ENCODE measurements around the gene WAPL. TPM values are rescaled to one million over a fixed set of nuclear protein-coding genes. Genes with fewer than 3 reads are reported as not detected.

WAPL gene
- polyA plus RNA-seq, 4 donors: 37.6 to 54.2 (median 48.3) TPM

DNA sequence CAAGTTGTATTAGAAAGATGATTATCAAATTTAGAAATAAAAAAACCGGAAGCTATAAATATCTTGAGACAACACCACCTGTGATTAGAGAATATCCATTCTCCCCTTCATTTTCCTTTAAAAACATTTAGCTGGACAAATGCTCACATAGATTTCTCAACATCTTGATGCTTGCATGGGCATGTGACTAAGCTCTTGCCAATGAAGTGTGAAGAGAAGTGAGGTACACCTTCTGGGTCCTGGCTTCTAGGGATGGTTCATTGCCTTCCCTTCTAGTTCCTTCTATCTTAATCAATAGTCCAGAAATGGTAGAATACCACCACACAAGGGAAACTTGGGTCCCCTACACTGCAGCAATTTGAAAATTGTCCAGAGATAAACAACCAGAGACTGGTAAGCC lies 41.0 kb downstream of the WAPL start:
- DNase-seq (ENCODE audit: low read depth in 4 of 4, low spot score in 3 of 4): no peak

DNA sequence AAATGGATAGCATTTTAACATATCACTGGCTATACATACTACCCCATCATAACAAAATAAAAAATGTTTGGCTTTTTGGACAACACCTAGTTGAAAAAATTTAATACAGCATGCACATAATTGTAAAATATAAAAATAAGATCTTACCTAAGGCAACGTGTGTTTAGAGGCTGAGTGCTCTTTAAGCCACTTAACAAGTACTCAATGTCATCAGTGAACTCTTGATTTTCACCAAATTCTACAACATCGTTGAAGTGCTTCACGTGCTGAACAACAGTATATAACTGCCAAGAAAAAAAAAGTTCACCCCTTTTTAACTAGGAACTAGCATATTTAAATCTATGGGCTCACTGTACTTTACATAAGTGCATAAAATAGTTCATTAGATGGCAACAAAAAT lies 49.5 kb downstream of the WAPL start:
- DNase-seq (ENCODE audit: low read depth in 4 of 4, low spot score in 3 of 4): no peak

DNA sequence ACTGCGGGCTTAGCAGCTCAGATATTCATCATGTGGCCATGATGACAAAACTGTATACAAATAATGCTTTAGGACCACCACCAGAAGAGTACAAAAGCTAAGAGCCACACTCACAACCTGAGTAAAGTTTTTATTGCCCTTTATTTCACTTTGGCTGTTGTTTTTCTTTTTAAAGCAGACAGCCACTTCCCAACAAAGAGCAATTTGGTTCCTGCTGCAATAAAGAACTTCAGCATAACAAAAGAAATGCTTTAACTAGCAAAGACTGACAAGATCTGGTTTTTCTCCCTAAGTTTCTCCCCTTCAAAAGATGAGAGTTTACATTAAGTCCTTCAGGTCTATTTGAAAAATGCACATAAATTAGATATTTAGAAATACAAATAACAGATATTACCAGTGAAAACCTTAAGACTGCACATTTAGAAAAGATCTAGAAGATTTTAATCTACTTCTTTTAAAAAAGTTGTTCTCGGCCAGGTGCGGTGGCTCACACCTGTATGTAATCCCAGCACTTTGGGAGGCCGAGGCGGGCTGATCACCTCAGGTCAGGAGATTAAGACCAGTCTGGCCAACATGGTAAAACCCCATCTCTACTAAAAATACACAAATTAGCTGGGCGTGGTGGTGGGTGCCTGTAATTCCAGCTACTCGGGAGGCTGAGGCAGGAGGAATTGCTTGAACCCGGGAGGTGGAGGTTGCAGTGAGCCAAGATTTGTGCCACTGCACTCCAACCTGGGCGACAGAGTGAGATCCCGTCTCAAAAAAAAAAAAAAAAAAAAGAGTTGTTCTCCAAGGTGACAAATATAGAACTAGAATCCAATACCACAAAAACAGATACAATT lies 59.4 kb downstream of the WAPL start:
- DNase-seq (ENCODE audit: low read depth in 4 of 4, low spot score in 3 of 4): no peak

DNA sequence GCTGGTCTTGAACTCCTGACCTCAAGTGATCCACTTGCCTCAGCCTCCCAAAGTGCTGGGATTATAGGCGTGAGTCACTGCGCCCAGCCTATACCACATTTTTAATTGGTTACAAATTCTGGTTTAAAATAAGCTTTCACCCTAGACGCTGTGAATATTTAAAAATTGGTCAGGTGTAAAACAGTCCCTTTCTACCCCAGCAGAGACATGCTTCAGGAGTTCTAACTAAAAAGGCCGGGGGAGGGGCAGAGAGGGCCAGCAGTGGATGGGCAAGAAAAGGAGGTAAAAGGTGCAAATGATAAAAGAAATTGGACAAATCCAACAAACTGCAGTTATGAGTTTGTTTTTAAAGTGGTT lies 70.0 kb downstream of the WAPL start:
- DNase-seq (ENCODE audit: low read depth in 4 of 4, low spot score in 3 of 4): no peak

DNA sequence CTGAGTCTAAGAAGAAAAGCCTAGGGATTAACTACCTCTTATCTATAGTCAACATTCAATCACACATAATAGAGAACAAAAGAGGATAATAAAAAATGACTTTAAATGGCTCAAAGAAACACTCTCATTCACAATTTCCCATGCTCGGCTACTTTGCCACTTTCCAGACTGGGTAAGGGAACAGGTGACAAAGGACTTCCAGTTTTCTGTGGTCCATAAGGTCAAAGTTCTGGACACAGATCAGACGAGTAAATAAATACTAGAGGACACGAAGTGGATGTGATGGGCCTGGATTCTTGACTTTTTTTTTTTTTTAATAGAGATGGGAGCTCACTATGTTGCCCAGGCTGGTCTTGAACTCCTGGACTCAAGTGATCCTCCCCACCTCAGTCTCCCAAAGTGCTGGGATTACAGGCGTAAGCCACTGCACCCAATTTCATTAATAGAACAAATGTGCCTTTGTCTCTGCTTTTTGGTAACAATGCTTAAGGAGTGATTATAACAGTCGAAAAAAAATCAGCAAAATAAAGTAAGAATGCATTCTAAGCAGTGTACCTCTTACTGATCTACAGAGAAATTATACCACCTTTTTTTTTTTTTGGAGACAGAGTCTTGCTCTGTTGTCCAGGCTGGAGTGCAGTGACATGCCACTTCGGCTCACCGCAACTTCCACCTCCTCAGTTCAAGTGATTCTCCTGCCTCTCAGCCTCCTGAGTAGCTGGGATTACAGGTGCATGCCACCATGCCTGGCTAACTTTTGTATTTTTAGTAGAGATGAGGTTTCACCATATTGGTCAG lies 70.6 kb downstream of the WAPL start:
- no peak for DNase-seq (ENCODE audit: low read depth in 4 of 4, low spot score in 3 of 4)

DNA sequence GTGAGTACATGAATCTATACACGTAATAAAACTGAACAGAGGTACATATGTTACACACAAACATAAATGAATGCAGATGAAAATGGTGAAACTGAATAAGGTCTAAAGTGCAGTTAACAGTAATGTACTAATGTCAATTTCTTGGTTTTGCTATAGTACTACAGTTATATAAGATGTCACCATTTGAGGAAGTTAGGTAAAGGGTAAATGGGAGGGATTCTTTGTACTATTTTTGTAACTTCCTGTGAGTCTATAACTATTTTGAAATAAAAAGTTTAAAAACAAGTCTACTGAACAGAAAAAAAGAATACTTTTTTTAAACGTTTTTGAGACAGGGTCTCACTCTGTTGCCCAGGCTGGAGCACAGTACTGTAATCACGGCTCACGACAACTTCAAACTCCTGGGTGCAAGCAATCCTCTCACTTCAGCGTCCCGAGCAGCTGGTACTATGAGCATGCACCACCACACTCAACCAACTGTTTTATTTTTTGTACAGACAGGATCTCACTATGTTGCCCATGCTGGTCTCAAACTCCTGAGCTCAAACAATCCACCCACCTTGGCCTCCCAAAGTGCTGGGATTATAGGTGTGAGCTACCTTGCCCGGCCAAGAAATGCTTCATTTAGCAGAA lies 71.5 kb downstream of the WAPL start:
- no peak for DNase-seq (ENCODE audit: low read depth in 4 of 4, low spot score in 3 of 4)

DNA sequence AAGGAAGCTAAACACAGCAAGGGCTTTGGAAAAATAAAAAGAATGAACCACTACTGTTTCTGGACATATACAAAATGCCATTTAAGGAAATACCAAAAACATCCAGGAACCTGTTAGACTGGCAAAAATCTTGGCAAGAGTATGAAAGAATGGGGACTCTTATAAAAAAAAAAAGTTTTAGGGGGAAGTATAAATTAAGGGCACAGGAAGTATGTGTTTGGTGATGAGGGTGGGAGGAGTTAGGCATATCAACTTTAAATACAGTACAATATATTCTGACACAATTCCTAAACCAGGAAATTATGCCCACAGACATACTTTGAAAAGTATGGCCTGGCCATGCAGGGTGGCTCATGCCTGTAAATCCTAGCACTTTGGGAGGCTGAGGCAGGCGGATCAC lies 74.2 kb downstream of the WAPL start:
- no peak for DNase-seq (ENCODE audit: low read depth in 4 of 4, low spot score in 3 of 4)

DNA sequence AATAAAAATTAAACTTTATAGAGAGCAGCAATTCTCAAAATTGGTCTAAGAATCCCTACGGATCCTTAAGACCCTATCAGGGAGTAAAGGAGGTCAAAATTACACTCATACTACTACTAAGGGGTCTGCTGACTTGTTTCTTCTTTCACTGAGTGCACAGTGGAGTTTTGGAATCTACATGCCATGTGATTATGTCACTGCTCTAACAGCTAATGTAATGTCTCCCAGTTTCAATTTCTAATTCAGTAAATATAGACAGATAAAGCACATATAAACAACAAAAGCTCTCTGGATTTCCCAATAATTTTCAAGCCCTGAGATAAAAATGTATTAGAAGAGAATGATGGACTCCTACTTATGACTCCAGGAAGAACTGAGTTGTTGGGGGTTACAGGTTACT lies 74.6 kb downstream of the WAPL start:
- no peak for DNase-seq (ENCODE audit: low read depth in 4 of 4, low spot score in 3 of 4)

DNA sequence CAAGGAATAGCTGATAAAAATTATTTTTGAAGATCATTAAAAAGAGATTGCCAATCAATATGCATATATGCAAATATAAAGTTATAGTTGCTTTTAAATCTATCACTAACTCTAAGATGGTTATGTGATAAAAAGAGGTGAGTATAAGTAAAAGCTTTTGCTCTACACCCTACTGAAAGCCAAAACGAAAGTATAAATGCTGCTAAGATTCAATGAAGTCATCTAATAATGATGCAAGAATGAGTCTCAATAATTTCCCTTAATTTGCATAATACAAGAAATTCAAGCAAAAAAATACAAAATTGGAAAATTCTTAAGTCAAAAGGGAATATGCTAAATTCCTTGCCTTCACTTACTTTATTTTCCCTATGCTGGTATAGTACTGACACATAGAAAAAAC lies 75.2 kb downstream of the WAPL start:
- no peak for DNase-seq (ENCODE audit: low read depth in 4 of 4, low spot score in 3 of 4)

DNA sequence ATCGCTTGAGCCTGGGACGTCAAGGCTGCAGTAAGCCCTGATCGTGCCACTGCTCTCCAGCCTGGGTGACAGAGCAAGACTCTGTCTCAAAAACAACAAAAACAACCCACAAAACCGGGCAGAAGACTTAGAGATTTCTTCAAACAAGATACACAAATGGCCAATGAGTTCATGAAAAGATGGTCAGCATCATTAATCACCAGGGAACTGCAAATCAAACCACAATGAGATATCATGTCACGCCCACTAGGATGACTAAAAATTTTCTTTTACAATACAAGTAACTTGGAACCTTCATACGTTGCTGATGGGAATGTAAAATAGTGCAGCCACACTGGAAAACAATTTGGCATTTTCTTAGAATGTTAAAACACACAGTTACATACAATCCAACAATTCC lies 77.7 kb downstream of the WAPL start:
- no peak for DNase-seq (ENCODE audit: low read depth in 4 of 4, low spot score in 3 of 4)

DNA sequence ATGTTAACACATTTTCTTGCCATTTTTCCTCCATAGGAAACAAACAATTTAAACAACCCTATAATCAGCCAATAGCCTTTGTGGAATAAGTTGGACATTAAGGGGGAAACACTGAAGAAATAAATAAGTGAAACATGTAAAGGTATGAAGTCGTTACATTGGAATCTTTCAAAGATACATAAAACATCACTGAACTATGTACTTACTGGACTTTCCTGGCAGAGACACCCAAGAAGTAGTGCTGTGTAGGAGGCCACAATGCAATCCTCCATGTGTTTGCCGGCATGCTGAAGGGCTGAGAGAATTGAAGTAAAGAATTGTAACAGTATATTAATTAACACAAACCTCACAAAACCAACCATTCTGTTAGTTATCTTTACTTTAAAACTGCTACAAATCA lies 78.5 kb downstream of the WAPL start:
- DNase-seq (ENCODE audit: low read depth in 4 of 4, low spot score in 3 of 4): no peak

DNA sequence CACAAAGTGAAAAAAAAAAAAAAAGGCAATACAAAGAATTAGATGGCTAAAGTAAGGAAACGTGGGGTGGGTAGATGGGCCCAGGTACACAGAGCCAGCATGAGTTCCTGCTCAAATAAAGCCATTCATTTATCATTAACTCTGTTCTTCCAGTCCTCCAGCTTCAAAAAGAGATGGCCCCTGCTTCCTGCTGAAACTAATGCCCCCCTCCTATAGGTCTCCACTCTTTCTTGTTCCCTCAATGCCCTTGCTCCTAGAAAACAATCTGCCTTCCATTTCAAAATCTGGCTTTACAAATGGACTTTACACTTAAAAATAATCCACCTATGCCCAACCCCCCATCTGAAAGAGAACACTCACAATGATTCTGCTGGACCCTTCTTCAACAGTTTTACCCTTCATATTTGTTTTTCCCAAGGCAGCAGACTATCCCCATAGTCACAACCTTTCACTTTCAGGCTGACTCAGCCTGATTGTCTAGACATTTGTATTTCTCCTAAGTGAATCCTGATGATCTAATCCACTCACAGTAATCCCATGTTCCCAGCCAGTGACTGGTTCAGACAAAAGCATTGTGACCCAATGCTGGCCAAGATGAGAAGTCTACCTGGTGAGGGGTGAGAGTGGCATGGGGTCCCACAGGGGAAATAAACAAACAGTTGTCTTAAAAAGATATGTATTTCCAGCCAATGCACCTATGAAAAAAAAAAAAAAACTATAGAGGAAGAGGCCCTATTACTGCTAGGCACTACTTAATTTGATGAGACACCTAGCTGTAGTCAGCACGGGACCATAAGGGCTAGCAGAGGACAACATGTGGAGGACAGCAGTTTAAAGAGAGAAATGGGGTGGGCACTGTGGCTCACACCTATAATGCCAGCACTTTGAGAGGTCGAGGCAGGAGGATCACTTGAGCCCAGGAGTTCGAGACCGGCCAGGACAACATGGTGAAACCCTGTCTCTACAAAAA lies 80.4 kb downstream of the WAPL start:
- no peak for DNase-seq (ENCODE audit: low read depth in 4 of 4, low spot score in 3 of 4)

DNA sequence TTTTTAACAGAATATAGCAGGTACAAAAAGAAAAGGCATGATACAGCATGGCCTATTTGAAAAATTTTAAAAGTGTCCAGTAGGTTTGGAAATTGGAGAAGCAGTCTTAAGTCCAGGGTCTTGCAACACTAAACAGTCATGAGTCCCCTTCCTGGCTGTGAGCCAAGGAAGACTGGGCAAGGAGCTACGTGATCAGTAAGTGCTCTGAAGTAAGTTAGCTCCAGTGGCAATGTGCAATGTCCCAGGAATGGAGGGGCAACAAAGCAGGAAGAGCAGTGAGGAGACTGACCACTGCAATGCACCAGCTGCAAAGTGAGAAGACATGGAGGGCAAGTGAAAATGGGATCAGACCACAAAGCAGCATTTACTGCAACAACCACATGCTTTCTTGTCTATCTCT lies 82.0 kb downstream of the WAPL start:
- DNase-seq (ENCODE audit: low read depth in 4 of 4, low spot score in 3 of 4): peak; percentile 3 to 43 (median 26)

DNA sequence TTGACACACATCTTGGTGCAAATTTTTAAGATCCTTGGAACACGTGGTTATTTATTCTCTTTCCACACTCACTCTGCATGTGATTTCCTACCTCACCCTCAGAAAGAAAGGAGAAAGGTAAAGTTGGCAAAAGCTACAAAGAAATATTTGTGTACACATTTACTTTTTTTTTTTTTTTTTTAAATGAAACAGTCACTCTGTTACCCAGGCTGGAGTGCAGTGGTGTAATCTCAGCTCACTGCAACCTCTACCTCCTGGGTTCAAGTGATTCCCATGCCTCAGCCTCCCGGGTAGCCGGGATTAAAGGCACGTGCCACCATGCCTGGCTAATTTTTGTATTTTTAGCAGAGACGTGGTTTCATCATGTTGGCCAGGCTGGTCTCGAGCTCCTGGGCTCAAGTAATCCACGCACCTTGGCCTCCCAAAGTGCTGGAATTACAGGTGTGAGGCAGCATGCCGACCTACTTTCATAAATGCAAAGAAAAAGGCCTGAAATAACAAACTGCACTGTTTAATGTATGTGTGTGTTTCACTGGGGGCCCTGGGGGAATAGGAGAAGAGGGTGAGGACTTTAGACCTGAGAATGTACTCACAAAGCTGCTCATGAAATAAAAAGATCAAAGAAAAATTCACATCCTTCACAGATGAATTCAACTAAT lies 83.4 kb downstream of the WAPL start:
- DNase-seq (ENCODE audit: low read depth in 4 of 4, low spot score in 3 of 4): no peak

DNA sequence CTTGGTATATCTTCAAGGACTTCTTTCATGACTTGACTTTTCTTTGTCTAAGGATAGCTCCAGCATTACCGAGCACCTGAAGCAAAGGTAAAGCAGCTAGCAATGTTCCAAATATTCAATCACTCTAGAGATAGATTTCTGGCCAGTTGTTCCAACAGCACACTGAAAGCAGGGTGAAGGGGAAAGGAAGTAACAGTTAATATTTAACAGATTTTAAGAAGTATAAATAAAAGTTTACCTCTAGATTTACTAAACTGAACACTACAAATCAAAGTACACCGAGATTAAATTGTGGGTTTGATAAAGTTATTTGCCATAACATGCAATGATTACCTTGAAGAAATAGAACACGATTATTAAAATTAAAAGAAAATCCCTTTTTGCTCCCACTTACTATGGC lies 84.1 kb downstream of the WAPL start:
- DNase-seq (ENCODE audit: low read depth in 4 of 4, low spot score in 3 of 4): no peak

DNA sequence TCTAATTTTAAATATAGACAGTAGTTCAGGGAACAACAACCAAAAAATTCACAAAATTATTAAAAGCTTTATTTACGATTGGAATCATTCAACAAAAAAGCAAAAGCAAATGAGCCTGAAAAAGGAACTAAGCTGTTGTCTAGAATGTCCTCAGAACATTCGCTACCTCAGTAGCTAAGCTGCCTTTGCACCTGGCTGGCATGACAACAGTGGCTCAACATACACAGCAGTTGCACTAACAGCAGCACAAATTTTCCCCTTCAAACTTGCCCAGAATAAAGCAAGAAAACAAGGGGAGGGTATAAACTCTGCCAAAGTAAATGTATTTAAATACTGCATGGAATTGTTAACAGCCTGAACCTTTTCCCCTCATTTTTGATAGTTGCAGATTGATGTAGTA lies 84.6 kb downstream of the WAPL start:
- DNase-seq (ENCODE audit: low read depth in 4 of 4, low spot score in 3 of 4): no peak

DNA sequence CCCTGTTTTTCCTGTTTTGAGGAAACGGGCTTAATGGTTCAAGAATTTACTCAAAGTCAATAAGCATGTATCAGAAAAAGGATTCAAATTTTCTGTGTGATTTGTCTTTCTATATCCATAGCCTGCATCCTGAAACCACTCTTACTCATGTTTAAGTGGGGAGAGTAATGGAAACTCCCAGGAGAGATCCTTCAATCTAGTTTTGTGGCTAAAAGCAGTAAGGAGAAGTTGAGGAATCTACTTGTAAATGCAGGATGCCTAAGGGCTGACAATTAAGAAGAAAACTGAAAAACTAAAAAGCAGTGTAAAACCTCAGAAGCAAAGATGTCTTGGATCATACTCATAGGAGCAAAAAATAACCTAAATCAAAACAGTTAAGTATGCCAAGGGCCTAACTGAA lies 86.9 kb downstream of the WAPL start:
- DNase-seq (ENCODE audit: low read depth in 4 of 4, low spot score in 3 of 4): no peak

DNA sequence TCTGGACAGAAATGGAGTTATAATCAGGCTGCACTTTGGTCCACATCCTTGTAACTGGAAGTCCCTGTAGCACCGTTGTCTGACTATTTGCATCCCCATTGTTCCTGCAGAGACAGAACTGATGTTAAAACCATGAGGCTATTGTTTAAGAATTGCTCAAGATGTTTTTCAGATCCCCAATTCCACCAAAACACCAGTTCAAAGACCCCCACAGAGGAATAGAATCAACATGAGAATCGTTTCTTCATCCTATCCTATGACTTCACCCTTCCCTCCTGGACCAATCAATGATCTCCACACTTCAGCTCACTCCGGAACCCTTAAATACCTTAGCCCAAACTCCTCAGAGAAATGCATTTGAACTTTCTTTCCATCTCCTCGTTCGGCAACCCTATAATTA lies 97.9 kb downstream of the WAPL start:
- no peak for DNase-seq (ENCODE audit: low read depth in 4 of 4, low spot score in 3 of 4)

DNA sequence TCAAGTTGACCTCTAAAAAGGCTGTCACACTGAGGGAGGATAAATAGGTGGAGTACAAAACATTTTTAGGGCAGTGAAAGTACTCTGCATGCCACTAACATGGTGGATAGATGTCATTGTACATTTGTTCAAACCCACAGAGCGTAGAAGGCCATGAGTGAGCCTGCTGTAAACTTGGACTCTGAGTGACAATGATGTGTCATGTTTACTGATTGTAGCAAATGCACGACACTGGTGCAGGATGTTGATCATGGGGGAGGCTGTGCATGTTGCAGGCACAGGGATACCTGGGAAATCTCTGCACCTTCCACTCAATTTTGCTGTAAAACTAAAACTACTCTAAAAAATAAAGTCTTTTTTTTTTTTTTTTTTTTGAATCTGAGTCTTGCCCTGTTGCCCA lies 102.5 kb downstream of the WAPL start:
- DNase-seq (ENCODE audit: low read depth in 4 of 4, low spot score in 3 of 4): no peak

DNA sequence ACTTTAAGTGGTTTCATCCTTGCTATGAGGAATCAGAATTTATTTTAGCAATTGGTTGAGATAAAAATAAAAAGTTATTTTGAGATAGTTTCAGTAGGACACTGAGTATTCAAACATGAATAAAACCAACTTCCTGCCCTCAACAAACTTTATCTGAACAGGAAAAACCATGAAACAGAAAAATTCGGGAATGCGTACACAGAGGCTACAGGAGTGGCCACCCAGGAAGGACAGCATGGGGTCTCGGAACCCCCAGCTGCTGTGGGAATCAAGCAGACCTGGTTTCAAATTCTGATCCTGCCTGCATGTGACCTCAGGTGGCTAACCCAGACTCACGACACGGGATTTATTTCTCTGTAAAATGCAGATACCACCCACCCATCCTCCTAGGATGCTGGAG lies 106.0 kb downstream of the WAPL start:
- no peak for DNase-seq (ENCODE audit: low read depth in 4 of 4, low spot score in 3 of 4)

All from left renal pelvis (tissue), 4 donors.